ENCODE measurements around the gene KCNG3.

DNA sequence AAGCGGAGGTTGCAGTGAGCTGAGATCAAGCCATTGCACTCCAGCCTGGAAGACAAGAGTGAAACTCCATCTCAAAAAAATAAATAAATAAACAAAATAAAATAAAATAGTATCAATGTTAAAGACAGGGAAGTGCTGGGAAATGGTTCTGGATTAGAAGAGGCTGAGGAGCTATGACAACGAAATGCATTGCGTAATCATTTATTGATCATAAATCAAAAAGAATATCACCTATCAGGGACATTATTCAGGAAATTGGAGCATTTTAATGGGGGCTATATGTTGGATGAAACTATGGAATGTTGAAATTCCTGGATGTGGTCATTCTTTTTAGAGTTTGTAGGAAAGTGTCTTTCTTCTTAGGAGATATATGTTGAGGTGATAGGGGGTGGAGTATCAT, 43.7 kb upstream of the KCNG3 start:
- TF ChIP-seq, protein P1, sequence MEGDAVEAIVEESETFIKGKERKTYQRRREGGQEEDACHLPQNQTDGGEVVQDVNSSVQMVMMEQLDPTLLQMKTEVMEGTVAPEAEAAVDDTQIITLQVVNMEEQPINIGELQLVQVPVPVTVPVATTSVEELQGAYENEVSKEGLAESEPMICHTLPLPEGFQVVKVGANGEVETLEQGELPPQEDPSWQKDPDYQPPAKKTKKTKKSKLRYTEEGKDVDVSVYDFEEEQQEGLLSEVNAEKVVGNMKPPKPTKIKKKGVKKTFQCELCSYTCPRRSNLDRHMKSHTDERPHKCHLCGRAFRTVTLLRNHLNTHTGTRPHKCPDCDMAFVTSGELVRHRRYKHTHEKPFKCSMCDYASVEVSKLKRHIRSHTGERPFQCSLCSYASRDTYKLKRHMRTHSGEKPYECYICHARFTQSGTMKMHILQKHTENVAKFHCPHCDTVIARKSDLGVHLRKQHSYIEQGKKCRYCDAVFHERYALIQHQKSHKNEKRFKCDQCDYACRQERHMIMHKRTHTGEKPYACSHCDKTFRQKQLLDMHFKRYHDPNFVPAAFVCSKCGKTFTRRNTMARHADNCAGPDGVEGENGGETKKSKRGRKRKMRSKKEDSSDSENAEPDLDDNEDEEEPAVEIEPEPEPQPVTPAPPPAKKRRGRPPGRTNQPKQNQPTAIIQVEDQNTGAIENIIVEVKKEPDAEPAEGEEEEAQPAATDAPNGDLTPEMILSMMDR (IDR thresholded peaks at IDR 0.05) = no peak
- TF ChIP-seq POLR2A (IDR thresholded peaks at IDR 0.05) (no peak), EP300 (IDR thresholded peaks at IDR 0.05) (no peak), POLR2AphosphoS5 (IDR thresholded peaks at IDR 0.05) (no peak)
